ENCODE data around the gene SKAP2.

SKAP2 gene

DNA sequence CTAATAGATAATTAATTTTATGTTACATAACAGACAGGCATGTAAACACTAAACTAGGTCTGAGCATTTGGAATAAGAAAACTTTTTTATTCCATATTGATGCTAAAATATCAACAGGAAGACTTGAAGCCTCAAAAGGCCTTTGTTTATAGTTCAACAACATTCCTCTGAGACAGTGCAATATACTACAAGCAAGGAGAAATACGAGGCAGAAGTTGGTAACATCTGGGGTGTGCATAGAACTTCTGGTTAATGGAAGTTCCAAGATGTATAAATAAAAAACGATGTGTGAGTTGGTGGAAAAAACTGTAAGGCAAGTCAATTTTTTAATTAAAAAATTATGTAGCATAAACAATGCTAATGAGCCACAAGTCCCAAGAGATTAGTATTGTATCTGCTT lies 139.6 kb downstream of the SKAP2 start:
- Histone ChIP-seq H3K4me3 (no peak overlapping the region), H3K4me1 (no peaks in the 10 kb centered on the region), H3K9me3 (no peaks in the 10 kb centered on the region), H3K27ac (no peak overlapping the region), H3K27me3 (no peaks in the 10 kb centered on the region), H3K36me3 (peaks cover 0 to 3% (median 0%) of the 10 kb centered on the region in 3 donors)
- intact Hi-C loops (cut with DNase I; ENCODE audit: low total_unique reads): no loop called here
- DNase-seq: no peak
- TF ChIP-seq, protein P1, sequence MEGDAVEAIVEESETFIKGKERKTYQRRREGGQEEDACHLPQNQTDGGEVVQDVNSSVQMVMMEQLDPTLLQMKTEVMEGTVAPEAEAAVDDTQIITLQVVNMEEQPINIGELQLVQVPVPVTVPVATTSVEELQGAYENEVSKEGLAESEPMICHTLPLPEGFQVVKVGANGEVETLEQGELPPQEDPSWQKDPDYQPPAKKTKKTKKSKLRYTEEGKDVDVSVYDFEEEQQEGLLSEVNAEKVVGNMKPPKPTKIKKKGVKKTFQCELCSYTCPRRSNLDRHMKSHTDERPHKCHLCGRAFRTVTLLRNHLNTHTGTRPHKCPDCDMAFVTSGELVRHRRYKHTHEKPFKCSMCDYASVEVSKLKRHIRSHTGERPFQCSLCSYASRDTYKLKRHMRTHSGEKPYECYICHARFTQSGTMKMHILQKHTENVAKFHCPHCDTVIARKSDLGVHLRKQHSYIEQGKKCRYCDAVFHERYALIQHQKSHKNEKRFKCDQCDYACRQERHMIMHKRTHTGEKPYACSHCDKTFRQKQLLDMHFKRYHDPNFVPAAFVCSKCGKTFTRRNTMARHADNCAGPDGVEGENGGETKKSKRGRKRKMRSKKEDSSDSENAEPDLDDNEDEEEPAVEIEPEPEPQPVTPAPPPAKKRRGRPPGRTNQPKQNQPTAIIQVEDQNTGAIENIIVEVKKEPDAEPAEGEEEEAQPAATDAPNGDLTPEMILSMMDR (IDR thresholded peaks at IDR 0.05): no peak

GRCh38 chr7:26723129-26723528 lies 141.3 kb downstream of the SKAP2 start:
- Histone ChIP-seq H3K4me3 (no peak overlapping the region), H3K4me1 (no peaks in the 10 kb centered on the region), H3K27me3 (no peaks in the 10 kb centered on the region), H3K36me3 (peaks cover 0 to 3% (median 0%) of the 10 kb centered on the region in 3 donors), H3K27ac (no peak overlapping the region), H3K9me3 (no peaks in the 10 kb centered on the region)
- DNase-seq: no peak
- TF ChIP-seq, protein P1 (IDR thresholded peaks at IDR 0.05): no peak
- intact Hi-C loops (cut with DNase I; ENCODE audit: low total_unique reads): no loop called here

GRCh38 chr7:26721450-26721849 lies 142.9 kb downstream of the SKAP2 start:
- Histone ChIP-seq H3K4me1 (no peaks in the 10 kb centered on the region), H3K27ac (no peak overlapping the region), H3K36me3 (peaks cover 0 to 3% (median 0%) of the 10 kb centered on the region in 3 donors), H3K9me3 (no peaks in the 10 kb centered on the region), H3K4me3 (no peak overlapping the region), H3K27me3 (no peaks in the 10 kb centered on the region)
- TF ChIP-seq, protein P1 (IDR thresholded peaks at IDR 0.05): no peak
- intact Hi-C loops (cut with DNase I; ENCODE audit: low total_unique reads): no loop called here
- no peak for DNase-seq

GRCh38 chr7:26718063-26718462 lies 146.3 kb downstream of the SKAP2 start:
- Histone ChIP-seq H3K36me3 (no peaks in the 10 kb centered on the region), H3K9me3 (no peaks in the 10 kb centered on the region), H3K27ac (no peak overlapping the region), H3K4me3 (no peak overlapping the region), H3K4me1 (no peaks in the 10 kb centered on the region), H3K27me3 (no peaks in the 10 kb centered on the region)
- TF ChIP-seq, protein P1 (IDR thresholded peaks at IDR 0.05): no peak
- intact Hi-C loops (cut with DNase I; ENCODE audit: low total_unique reads): no loop called here
- DNase-seq: no peak

DNA sequence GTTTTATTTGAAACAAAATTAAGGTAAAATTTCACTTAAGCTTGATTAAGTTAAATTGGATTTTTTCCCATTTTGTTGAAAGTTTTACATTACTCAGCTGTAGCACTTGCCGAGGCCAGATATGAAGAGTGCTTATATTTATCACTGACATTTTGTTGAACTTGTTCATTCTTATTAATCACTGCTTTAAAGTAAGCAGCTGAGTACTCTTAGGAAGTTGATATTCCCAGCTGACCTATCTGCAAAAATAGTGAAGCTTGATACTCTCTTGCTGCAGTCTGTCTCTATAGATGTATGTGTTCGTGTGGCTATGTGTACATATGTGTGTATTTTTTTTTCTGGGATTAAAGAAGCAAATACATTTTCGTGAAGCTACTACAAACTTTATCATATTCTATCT lies 150.0 kb downstream of the SKAP2 start:
- intact Hi-C loops (cut with DNase I; ENCODE audit: low total_unique reads): no loop called here
- no peak overlapping the region for H3K4me3 ChIP-seq
- H3K27ac ChIP-seq: no peak overlapping the region
- no peaks in the 10 kb centered on the region for H3K27me3 ChIP-seq
- no peaks in the 10 kb centered on the region for H3K9me3 ChIP-seq
- TF ChIP-seq, protein P1 (IDR thresholded peaks at IDR 0.05): no peak
- no peak for DNase-seq
- no peaks in the 10 kb centered on the region for H3K36me3 ChIP-seq
- no peaks in the 10 kb centered on the region for H3K4me1 ChIP-seq

- DNase-seq: no peak
- TF ChIP-seq, protein P1 (IDR thresholded peaks at IDR 0.05): no peak
- intact Hi-C loops (cut with DNase I; ENCODE audit: low total_unique reads): no loop called here
- Histone ChIP-seq H3K27ac (no peak overlapping the region), H3K4me3 (no peak overlapping the region), H3K4me1 (no peaks in the 10 kb centered on the region), H3K27me3 (no peaks in the 10 kb centered on the region), H3K36me3 (no peaks in the 10 kb centered on the region), H3K9me3 (no peaks in the 10 kb centered on the region)
Observed at GRCh38 chr7:26714006-26714405, 150.4 kb downstream of the SKAP2 start.
